ENCODE measurements around the gene HUS1.

DNA sequence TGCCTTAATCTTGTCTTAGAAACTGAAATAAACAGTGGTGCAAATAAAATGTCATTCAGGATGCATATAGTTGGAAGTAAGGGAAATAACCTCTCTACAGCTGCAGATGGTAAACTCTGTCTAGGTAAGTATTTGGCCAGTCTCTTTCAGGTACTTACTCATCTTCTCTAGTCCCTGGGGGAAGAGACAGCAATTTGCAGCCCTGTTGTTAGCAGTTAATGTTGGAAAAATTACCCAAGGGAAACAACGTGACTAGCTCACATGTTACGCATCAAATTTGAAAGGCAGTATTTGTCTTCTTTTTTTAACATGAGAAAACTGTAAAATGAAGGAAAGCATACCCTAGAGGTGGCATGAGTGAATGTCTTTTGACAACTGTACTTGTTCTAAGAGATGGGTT lies 3.2 kb upstream of the HUS1 start:
- no peak for TF ChIP-seq EP300 (IDR thresholded peaks at IDR 0.05)
- TF ChIP-seq, protein P1, sequence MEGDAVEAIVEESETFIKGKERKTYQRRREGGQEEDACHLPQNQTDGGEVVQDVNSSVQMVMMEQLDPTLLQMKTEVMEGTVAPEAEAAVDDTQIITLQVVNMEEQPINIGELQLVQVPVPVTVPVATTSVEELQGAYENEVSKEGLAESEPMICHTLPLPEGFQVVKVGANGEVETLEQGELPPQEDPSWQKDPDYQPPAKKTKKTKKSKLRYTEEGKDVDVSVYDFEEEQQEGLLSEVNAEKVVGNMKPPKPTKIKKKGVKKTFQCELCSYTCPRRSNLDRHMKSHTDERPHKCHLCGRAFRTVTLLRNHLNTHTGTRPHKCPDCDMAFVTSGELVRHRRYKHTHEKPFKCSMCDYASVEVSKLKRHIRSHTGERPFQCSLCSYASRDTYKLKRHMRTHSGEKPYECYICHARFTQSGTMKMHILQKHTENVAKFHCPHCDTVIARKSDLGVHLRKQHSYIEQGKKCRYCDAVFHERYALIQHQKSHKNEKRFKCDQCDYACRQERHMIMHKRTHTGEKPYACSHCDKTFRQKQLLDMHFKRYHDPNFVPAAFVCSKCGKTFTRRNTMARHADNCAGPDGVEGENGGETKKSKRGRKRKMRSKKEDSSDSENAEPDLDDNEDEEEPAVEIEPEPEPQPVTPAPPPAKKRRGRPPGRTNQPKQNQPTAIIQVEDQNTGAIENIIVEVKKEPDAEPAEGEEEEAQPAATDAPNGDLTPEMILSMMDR (IDR thresholded peaks at IDR 0.05), result no peak

Measured in tibial nerve (tissue), 4 donors.